PFSK-1 (cell line): ENCODE measurements around the gene PFKFB2.

ENCODE experiments used
- FOXP2 ChIP-seq: optimal IDR thresholded peaks from 2 replicates; pipeline ENCODE3; 2011; ENCODE audit warnings: borderline replicate concordance, control low read depth, inconsistent platforms; ENCODE audit not compliant: insufficient read depth; ENCODE audit errors: extremely low read length, extremely low read depth
- POLR2AphosphoS5 ChIP-seq: IDR thresholded peaks from 2 replicates; pipeline ENCODE4 v1.6.1; 2012; ENCODE audit warnings: low read depth, mild to moderate bottlenecking, control low read depth, low read length, moderate library complexity
- REST ChIP-seq, 2 experiments: IDR thresholded peaks; 2 replicates each; pipeline versions ENCODE4 v1.6.1 to v1.8.0; 2011 to 2012; ENCODE audit warnings: low read depth in 2 of 2, low read length in 2 of 2, control low read depth in 1 of 2, inconsistent platforms in 1 of 2, mild to moderate bottlenecking in 1 of 2, moderate library complexity in 1 of 2; ENCODE audit not compliant: insufficient read depth in 1 of 2
- SIN3A ChIP-seq: IDR thresholded peaks from 2 replicates; pipeline ENCODE4 v1.6.1; 2012; ENCODE audit warnings: mild to moderate bottlenecking, low read length, moderate library complexity, borderline replicate concordance; ENCODE audit not compliant: insufficient read depth
- TAF1 ChIP-seq: IDR thresholded peaks from 2 replicates; pipeline ENCODE4 v1.6.1; 2012; ENCODE audit warnings: low read length, control low read depth, borderline replicate concordance; ENCODE audit not compliant: insufficient read depth

PFKFB2 gene

GRCh38 chr1:207039380-207040180 lies 13.5 kb upstream of the PFKFB2 start:
- TF ChIP-seq SIN3A (no peak), TAF1 (no peak), POLR2AphosphoS5 (no peak), FOXP2 (no peak), REST (IDR thresholded peaks at IDR 0.05; ENCODE audit: insufficient read depth in 1 of 2, low read depth in 2 of 2, low read length in 2 of 2) (no peak)

GRCh38 chr1:207040181-207040533 lies 12.9 kb upstream of the PFKFB2 start:
- TF ChIP-seq SIN3A = no peak
- no peak for TF ChIP-seq FOXP2
- TF ChIP-seq POLR2AphosphoS5 = no peak
- no peak for TF ChIP-seq TAF1
- TF ChIP-seq REST (IDR thresholded peaks at IDR 0.05; ENCODE audit: insufficient read depth in 1 of 2, low read depth in 2 of 2, low read length in 2 of 2) = no peak

- TF ChIP-seq TAF1 (no peak), FOXP2 (no peak), SIN3A (no peak), POLR2AphosphoS5 (no peak), REST (IDR thresholded peaks at IDR 0.05; ENCODE audit: insufficient read depth in 1 of 2, low read depth in 2 of 2, low read length in 2 of 2) (no peak)
Measured at GRCh38 chr1:207045453-207045852, 7.6 kb upstream of the PFKFB2 start.

GRCh38 chr1:207047505-207047904 lies 5.6 kb upstream of the PFKFB2 start:
- no peak for TF ChIP-seq SIN3A
- TF ChIP-seq POLR2AphosphoS5 = no peak
- TF ChIP-seq TAF1 = no peak
- no peak for TF ChIP-seq FOXP2
- TF ChIP-seq REST (IDR thresholded peaks at IDR 0.05; ENCODE audit: insufficient read depth in 1 of 2, low read depth in 2 of 2, low read length in 2 of 2) = no peak

GRCh38 chr1:207048041-207048440 lies 5.0 kb upstream of the PFKFB2 start:
- TF ChIP-seq TAF1 = no peak
- no peak for TF ChIP-seq FOXP2
- TF ChIP-seq POLR2AphosphoS5 = no peak
- no peak for TF ChIP-seq REST (IDR thresholded peaks at IDR 0.05; ENCODE audit: insufficient read depth in 1 of 2, low read depth in 2 of 2, low read length in 2 of 2)
- TF ChIP-seq SIN3A = no peak
